Neural progenitor cell (in vitro differentiated cells): ENCODE data around the gene MAB21L4. TPM values are rescaled to one million over a fixed set of nuclear protein-coding genes. Genes with fewer than 3 reads are reported as not detected.

ENCODE experiments used
- DNase-seq: peaks from one replicate; pipeline ENCODE4 v3.0.0-alpha.2; 2016; ENCODE audit warnings: low spot score
- H2AFZ ChIP-seq: fragments of 200-600 bp; sonication (generic); replicated peaks from 2 replicates; pipeline ENCODE4 v1.6.1; 2016; ENCODE audit warnings: antibody characterized with exemption
- H3F3A ChIP-seq: fragments of 200-600 bp; sonication (generic); 2 replicates; pipeline ENCODE4 v1.6.1; 2016; ENCODE audit warnings: antibody characterized with exemption, low read depth
- H3K27ac ChIP-seq: fragments of 200-600 bp; sonication (generic); 2 replicates; pipeline ENCODE4 v1.5.1; 2016; ENCODE audit warnings: mild to moderate bottlenecking
- H3K27me3 ChIP-seq: fragments of 200-600 bp; sonication (generic); 2 replicates; pipeline ENCODE4 v1.6.1; 2016; ENCODE audit warnings: mild to moderate bottlenecking, moderate library complexity
- H3K36me3 ChIP-seq: fragments of 200-600 bp; sonication (generic); 2 replicates; pipeline ENCODE4 v1.5.1; 2016
- H3K4me1 ChIP-seq: fragments of 200-600 bp; sonication (generic); 2 replicates; pipeline ENCODE4 v1.6.1; 2016; ENCODE audit warnings: mixed run types
- H3K4me2 ChIP-seq: fragments of 200-600 bp; sonication (generic); 2 replicates; pipeline ENCODE4 v1.6.1; 2016
- H3K4me3 ChIP-seq: fragments of 200-600 bp; sonication (generic); 2 replicates; pipeline ENCODE4 v1.5.1; 2016
- H3K79me2 ChIP-seq: fragments of 200-600 bp; sonication (generic); 2 replicates; pipeline ENCODE4 v1.6.1; 2016; ENCODE audit warnings: low read depth
- H3K9ac ChIP-seq: fragments of 200-600 bp; sonication (generic); 2 replicates; pipeline ENCODE4 v1.6.1; 2016
- H3K9me3 ChIP-seq: fragments of 200-600 bp; sonication (generic); 2 replicates; pipeline ENCODE4 v1.5.1; 2016; ENCODE audit warnings: low read depth
- H4K20me1 ChIP-seq: fragments of 200-600 bp; sonication (generic); 2 replicates; pipeline ENCODE4 v1.6.1; 2016; ENCODE audit warnings: low read depth
- H3K27ac Mint-ChIP-seq: 3 replicates; pipeline ENCODE4 v1.8.0; 2021; ENCODE audit warnings: mixed read lengths
- H3K27me3 Mint-ChIP-seq: 2 replicates; pipeline ENCODE4 v1.8.0; 2022; ENCODE audit warnings: low read depth, mild to moderate bottlenecking, inconsistent platforms, moderate library complexity, mixed read lengths; ENCODE audit not compliant: insufficient read depth
- H3K36me3 Mint-ChIP-seq: 3 replicates; pipeline ENCODE4 v1.8.0; 2021; ENCODE audit warnings: mixed read lengths
- H3K4me1 Mint-ChIP-seq: 3 replicates; pipeline ENCODE4 v1.8.0; 2021; ENCODE audit warnings: mixed read lengths
- H3K4me3 Mint-ChIP-seq: 3 replicates; pipeline ENCODE4 v1.8.0; 2021; ENCODE audit warnings: mild to moderate bottlenecking, moderate library complexity, mixed read lengths
- H3K9me3 Mint-ChIP-seq: 3 replicates; pipeline ENCODE4 v1.8.0; 2020; ENCODE audit warnings: mixed read lengths
- EZH2 ChIP-seq: fragments of 200-600 bp; sonication (generic); IDR thresholded peaks from 2 replicates; pipeline ENCODE4 v1.6.1; 2017; ENCODE audit warnings: antibody characterized with exemption, mild to moderate bottlenecking, moderate library complexity
- EZH2phosphoT487 ChIP-seq: fragments of 200-600 bp; sonication (generic); IDR thresholded peaks from 2 replicates; pipeline ENCODE4 v1.6.1; 2017; ENCODE audit warnings: antibody characterized with exemption
- total RNA-seq: library from RNA; depleted of rRNA; stranded (reverse); fragments of >200 nt; gene quantifications from 2 replicates; pipeline ENCODE4 v1.2.3, GENCODE V29; 2015; ENCODE audit warnings: low replicate concordance
- TF ChIP-seq, protein P1 (sequence below): fragments of 200-600 bp; sonication (generic); IDR thresholded peaks from 2 replicates; pipeline ENCODE4 v1.5.1; 2017; ENCODE audit warnings: antibody characterized with exemption, mild to moderate bottlenecking

MAB21L4 gene
- not detected in 2 replicates for total RNA-seq

GRCh38 chr2:240895656-240896388, at the start of gene MAB21L4:
TSS of gene MAB21L4 (minus strand) at chr2:240896156. CDS start at chr2:240895997, 159 bp downstream.
- TF ChIP-seq, protein P1, sequence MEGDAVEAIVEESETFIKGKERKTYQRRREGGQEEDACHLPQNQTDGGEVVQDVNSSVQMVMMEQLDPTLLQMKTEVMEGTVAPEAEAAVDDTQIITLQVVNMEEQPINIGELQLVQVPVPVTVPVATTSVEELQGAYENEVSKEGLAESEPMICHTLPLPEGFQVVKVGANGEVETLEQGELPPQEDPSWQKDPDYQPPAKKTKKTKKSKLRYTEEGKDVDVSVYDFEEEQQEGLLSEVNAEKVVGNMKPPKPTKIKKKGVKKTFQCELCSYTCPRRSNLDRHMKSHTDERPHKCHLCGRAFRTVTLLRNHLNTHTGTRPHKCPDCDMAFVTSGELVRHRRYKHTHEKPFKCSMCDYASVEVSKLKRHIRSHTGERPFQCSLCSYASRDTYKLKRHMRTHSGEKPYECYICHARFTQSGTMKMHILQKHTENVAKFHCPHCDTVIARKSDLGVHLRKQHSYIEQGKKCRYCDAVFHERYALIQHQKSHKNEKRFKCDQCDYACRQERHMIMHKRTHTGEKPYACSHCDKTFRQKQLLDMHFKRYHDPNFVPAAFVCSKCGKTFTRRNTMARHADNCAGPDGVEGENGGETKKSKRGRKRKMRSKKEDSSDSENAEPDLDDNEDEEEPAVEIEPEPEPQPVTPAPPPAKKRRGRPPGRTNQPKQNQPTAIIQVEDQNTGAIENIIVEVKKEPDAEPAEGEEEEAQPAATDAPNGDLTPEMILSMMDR: no peak
- TF ChIP-seq EZH2 (no peak), EZH2phosphoT487 (no peak)
- Histone ChIP-seq H3K27me3 (no peaks in the 10 kb centered on the region), H2AFZ (no peak within 1 kb of the TSS), H3K4me2 (no peak within 1 kb of the TSS), H4K20me1 (no peaks in the 10 kb centered on the region), H3K9ac (no peak within 1 kb of the TSS), H3K79me2 (no peaks in the 10 kb centered on the region), H3K9me3 (no peaks in the 10 kb centered on the region), H3K4me1 (no peaks in the 10 kb centered on the region), H3K27ac (no peak within 1 kb of the TSS), H3K36me3 (no peaks in the 10 kb centered on the region), H3K4me3 (no peak within 1 kb of the TSS), H3F3A (no peaks in the 10 kb centered on the region)
- peaks cover 2% of the 10 kb centered on the region for H3K27me3 Mint-ChIP-seq
- H3K36me3 Mint-ChIP-seq: no peaks in the 10 kb centered on the region
- peaks cover 2% of the 10 kb centered on the region for H3K9me3 Mint-ChIP-seq
- H3K4me1 Mint-ChIP-seq: peaks cover 4% of the 10 kb centered on the region
- no peak for DNase-seq
- no peak within 1 kb of the TSS for H3K27ac Mint-ChIP-seq
- H3K4me3 Mint-ChIP-seq: no peak within 1 kb of the TSS

- peaks cover 6% of the 10 kb centered on the region for H3K27me3 Mint-ChIP-seq
- H3K9me3 Mint-ChIP-seq: peaks cover 8% of the 10 kb centered on the region
These were observed 40.1 kb upstream of the MAB21L4 start for GRCh38 chr2:240936106-240936505.

DNA sequence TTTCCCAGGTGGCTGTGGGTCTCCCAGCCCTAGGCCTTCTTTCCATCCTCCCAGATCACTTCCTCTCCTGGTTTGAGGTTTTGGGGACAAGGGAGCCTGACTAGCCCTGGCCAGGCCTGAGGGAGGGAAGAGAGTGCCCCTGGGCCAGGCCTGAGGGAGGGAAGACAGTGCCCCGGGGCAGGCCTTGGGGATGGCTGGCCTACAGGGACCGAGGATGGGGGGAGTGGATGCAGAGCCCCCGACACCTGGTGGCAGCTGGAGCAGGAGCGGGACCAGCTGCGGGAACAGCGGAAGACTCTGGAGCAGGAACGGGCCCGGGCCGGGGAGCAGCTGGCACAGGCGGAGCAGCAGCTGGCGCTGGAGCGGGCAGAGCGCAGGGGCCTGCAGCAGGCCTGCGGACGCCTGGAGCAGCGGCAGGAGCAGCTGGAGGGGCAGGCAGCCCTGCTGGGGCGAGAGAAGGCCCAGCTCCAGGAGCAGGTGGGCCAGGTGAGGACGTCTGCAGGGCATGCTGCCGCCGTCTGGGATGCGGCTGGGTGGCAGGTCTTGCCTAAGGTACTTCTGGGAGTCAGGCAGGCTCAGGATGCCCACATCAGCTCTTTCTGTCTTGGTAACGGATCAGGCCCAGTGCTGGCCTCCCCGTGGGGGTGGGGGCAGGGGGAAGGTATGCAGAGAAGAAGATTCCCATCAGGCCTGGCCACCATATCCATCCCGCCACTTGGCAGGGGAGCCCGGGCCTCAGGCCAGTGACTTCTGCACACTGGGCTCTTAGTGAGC, 39.3 kb upstream of the MAB21L4 start:
- H3K36me3 Mint-ChIP-seq: no peaks in the 10 kb centered on the region

More at GRCh38 chr2:240936106-240936505, 40.1 kb upstream of the MAB21L4 start:
- peaks cover 24% of the 10 kb centered on the region for H3K27me3 ChIP-seq
- H3K27ac ChIP-seq: no peak overlapping the region
- no peak for DNase-seq
- no peaks in the 10 kb centered on the region for H3F3A ChIP-seq
- no peak overlapping the region for H3K4me2 ChIP-seq
- H3K4me3 ChIP-seq: no peak overlapping the region
- TF ChIP-seq EZH2 (no peak), EZH2phosphoT487 (no peak)
- TF ChIP-seq, protein P1: no peak
- H4K20me1 ChIP-seq: no peaks in the 10 kb centered on the region
- no peak overlapping the region for H2AFZ ChIP-seq
- Mint-ChIP-seq H3K4me3 (no peak overlapping the region), H3K4me1 (peaks cover 2% of the 10 kb centered on the region), H3K27ac (no peak overlapping the region), H3K36me3 (no peaks in the 10 kb centered on the region)
- H3K36me3 ChIP-seq: no peaks in the 10 kb centered on the region
- no peaks in the 10 kb centered on the region for H3K9me3 ChIP-seq
- H3K4me1 ChIP-seq: no peaks in the 10 kb centered on the region
- H3K9ac ChIP-seq: no peak overlapping the region
- H3K79me2 ChIP-seq: no peaks in the 10 kb centered on the region

More for the DNA sequence above, 39.3 kb upstream of the MAB21L4 start:
- peaks cover 15% of the 10 kb centered on the region for H3K27me3 ChIP-seq
- TF ChIP-seq EZH2phosphoT487 (no peak), EZH2 (no peak)
- TF ChIP-seq, protein P1: no peak
- peaks cover 8% of the 10 kb centered on the region for H3K9me3 Mint-ChIP-seq
- no peaks in the 10 kb centered on the region for H3K4me1 ChIP-seq
- H3K9me3 ChIP-seq: no peaks in the 10 kb centered on the region
- no peak overlapping the region for H2AFZ ChIP-seq
- H3K36me3 ChIP-seq: no peaks in the 10 kb centered on the region
- no peak overlapping the region for H3K27ac Mint-ChIP-seq
- DNase-seq: no peak
- H3K4me3 Mint-ChIP-seq: no peak overlapping the region
- no peak overlapping the region for H3K4me3 ChIP-seq
- no peak overlapping the region for H3K9ac ChIP-seq
- peaks cover 6% of the 10 kb centered on the region for H3K27me3 Mint-ChIP-seq
- no peaks in the 10 kb centered on the region for H3K79me2 ChIP-seq
- H3K4me1 Mint-ChIP-seq: peaks cover 2% of the 10 kb centered on the region
- no peaks in the 10 kb centered on the region for H3F3A ChIP-seq
- no peak overlapping the region for H3K27ac ChIP-seq
- no peak overlapping the region for H3K4me2 ChIP-seq
- H4K20me1 ChIP-seq: no peaks in the 10 kb centered on the region
